ENCODE data around the gene AGPAT2. TPM values are rescaled to one million over a fixed set of nuclear protein-coding genes. Genes with fewer than 3 reads are reported as not detected.

AGPAT2 gene
- total RNA-seq, 1 experiment from 2014 or later: 103 TPM

GRCh38 chr9:136673975-136674785, 13.1 kb downstream of the AGPAT2 start:
- H3K27ac ChIP-seq (ENCODE audit: low read length): no peak overlapping the region
- H3K4me1 ChIP-seq (ENCODE audit: insufficient read depth, low read length): no peaks in the 10 kb centered on the region
- peaks cover 3% of the 10 kb centered on the region; the same call in 1 of the 2 replicates for H3K79me2 ChIP-seq (ENCODE audit: low read length)
- no peak for TF ChIP-seq CTCF (conservative IDR thresholded peaks at IDR 0.05; ENCODE audit: low read depth, low read length)
- TF ChIP-seq EZH2phosphoT487 (IDR thresholded peaks at IDR 0.05; ENCODE audit: borderline replicate concordance, low read length): no peak
- no peak for TF ChIP-seq EZH2 (IDR thresholded peaks at IDR 0.05; ENCODE audit: low read length, unreplicated experiment)
- no peaks in the 10 kb centered on the region for H3K36me3 ChIP-seq (ENCODE audit: low read depth, low read length)
- no peak overlapping the region for H3K9ac ChIP-seq (ENCODE audit: low read length)
- H4K20me1 ChIP-seq (ENCODE audit: low read length): no peaks in the 10 kb centered on the region
- ATAC-seq: no peak
- intact Hi-C loops (cut with micrococcal nuclease): no loop called here
- no peak overlapping the region for H3K4me2 ChIP-seq (ENCODE audit: low read length)
- ChIA-PET POLR2A (ENCODE audit: unreplicated experiment) (no interaction called here), CTCF (no interaction called here)
- no peak overlapping the region for H3K4me3 ChIP-seq (ENCODE audit: low read length)
- no peak overlapping the region for H2AFZ ChIP-seq (ENCODE audit: low read length)
- no peaks in the 10 kb centered on the region for H3F3A ChIP-seq (ENCODE audit: low read length, unreplicated experiment)
- no peaks in the 10 kb centered on the region for H3K27me3 ChIP-seq (ENCODE audit: low read length)
- BruUV-seq (replicated peaks): no TSS peak
- DNase-seq: no peak
- H3K9me3 ChIP-seq (ENCODE audit: low read length): no peaks in the 10 kb centered on the region
- no peaks in the 10 kb centered on the region for H3K9me2 ChIP-seq (replicated peaks; ENCODE audit: low read length)

DNA sequence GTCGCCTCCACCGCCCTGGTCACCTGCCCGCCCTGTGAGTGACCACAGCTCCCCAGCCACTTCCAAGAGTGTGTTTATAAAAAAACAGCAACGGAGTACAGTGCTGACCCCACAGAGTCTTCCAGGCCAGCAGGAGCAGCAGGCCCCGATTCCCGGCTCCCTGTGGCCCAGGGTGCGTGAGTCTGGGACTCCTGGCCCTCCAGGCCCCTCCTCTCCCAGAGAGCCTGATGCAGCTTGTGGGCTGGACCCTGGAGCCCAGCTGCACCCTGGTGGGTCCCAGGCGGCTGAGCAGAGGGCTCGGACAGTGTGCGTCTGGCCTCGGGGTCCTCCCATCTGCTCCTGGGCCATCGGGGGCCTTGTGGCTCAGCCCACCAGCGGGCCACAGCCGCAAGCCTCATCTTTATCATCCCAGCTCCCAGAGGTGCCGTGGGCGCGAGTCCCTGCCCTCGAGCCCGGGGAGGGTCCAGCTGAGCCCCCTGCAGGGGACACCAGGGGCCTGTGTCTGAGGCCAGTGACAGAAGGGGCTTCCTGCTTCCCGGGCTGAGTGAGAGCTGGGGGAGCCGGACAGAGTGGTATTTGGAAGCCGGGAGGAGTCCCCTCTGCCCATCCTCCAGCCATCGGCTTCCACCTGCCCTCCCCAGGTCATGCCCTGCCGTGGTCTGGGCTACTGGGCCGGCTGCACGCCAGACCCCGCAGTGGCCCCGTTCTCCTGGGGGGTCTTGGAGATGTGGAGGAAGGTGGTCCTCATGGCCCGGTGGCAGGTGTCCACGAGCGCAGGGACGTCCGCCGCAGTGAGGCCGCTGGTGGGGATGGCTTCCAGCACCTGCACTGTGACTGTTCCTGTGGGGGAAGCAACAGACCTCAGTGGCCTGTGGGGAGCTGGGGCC, 13.9 kb downstream of the AGPAT2 start:
- DNase-seq (no peak), ATAC-seq (no peak)
- TF ChIP-seq CTCF (conservative IDR thresholded peaks at IDR 0.05; ENCODE audit: low read depth, low read length): no peak
- TF ChIP-seq EZH2phosphoT487 (IDR thresholded peaks at IDR 0.05; ENCODE audit: borderline replicate concordance, low read length): no peak
- TF ChIP-seq EZH2 (IDR thresholded peaks at IDR 0.05; ENCODE audit: low read length, unreplicated experiment): no peak
- H4K20me1 ChIP-seq (ENCODE audit: low read length): no peaks in the 10 kb centered on the region
- BruUV-seq (replicated peaks): TSS peak; percentile 39
- no peaks in the 10 kb centered on the region for H3F3A ChIP-seq (ENCODE audit: low read length, unreplicated experiment)
- H2AFZ ChIP-seq (ENCODE audit: low read length): no peak overlapping the region
- H3K9ac ChIP-seq (ENCODE audit: low read length): no peak overlapping the region
- H3K4me3 ChIP-seq (ENCODE audit: low read length): no peak overlapping the region
- POLR2A ChIA-PET (ENCODE audit: unreplicated experiment): no interaction called here
- H3K4me1 ChIP-seq (ENCODE audit: insufficient read depth, low read length): no peaks in the 10 kb centered on the region
- no peaks in the 10 kb centered on the region for H3K36me3 ChIP-seq (ENCODE audit: low read depth, low read length)
- no peak overlapping the region for H3K27ac ChIP-seq (ENCODE audit: low read length)
- no peaks in the 10 kb centered on the region for H3K27me3 ChIP-seq (ENCODE audit: low read length)
- no peaks in the 10 kb centered on the region for H3K79me2 ChIP-seq (ENCODE audit: low read length)
- intact Hi-C loops (cut with micrococcal nuclease): no loop called here
- H3K9me3 ChIP-seq (ENCODE audit: low read length): no peaks in the 10 kb centered on the region
- H3K9me2 ChIP-seq (replicated peaks; ENCODE audit: low read length): no peaks in the 10 kb centered on the region
- CTCF ChIA-PET: interaction anchor here (0.6 kb wide), 1 partner anchor 20 kb away, joined by 3 read pairs; no protein-coding TSS in a partner anchor
- H3K4me2 ChIP-seq (ENCODE audit: low read length): no peak overlapping the region
